Astrocyte of the spinal cord (primary cell): ENCODE measurements around the gene CBY1.

Experiments used
- DNase-seq: peaks from one replicate; pipeline ENCODE4 v3.0.0; 2011; ENCODE audit warnings: low read depth, low spot score
- H3K4me3 ChIP-seq: 2 replicates; pipeline ENCODE4 v1.5.1; 2011; ENCODE audit warnings: low read depth, mild to moderate bottlenecking, low read length, moderate library complexity
- in situ Hi-C: cut with HindIII; loops from 2 replicates; pipeline ENCODE4 v1.10.0; 2017; ENCODE audit warnings: low sequenced_read_pairs
- TF ChIP-seq, protein P1 (sequence below): IDR thresholded peaks from 2 replicates; pipeline ENCODE4 v1.5.1; 2012; ENCODE audit warnings: low read depth, mild to moderate bottlenecking, low read length, inconsistent platforms

CBY1 gene

DNA sequence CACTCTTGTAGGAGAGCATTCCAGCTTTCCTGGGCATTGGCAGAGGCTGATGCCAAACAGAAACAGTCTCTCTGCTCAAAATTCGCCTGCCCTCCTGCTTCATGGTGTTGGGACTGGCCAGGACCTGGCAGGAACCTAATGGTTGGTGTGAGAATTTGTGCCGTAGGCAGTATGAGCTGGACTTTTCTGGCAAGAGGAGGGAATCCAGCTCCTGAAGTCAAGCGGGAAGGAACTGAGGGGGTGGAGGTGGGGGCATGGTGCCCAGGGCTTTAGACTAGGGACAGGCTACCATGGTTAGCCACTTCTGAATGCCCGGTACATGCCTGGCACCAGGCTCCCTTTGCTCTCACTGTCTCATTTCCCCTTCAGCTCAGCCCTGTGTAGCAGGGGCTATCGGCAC is 18.4 kb downstream of the CBY1 start:
- TF ChIP-seq, protein P1, sequence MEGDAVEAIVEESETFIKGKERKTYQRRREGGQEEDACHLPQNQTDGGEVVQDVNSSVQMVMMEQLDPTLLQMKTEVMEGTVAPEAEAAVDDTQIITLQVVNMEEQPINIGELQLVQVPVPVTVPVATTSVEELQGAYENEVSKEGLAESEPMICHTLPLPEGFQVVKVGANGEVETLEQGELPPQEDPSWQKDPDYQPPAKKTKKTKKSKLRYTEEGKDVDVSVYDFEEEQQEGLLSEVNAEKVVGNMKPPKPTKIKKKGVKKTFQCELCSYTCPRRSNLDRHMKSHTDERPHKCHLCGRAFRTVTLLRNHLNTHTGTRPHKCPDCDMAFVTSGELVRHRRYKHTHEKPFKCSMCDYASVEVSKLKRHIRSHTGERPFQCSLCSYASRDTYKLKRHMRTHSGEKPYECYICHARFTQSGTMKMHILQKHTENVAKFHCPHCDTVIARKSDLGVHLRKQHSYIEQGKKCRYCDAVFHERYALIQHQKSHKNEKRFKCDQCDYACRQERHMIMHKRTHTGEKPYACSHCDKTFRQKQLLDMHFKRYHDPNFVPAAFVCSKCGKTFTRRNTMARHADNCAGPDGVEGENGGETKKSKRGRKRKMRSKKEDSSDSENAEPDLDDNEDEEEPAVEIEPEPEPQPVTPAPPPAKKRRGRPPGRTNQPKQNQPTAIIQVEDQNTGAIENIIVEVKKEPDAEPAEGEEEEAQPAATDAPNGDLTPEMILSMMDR: no peak
- H3K4me3 ChIP-seq: no peak overlapping the region
- in situ Hi-C loops: no loop called here
- no peak for DNase-seq

DNA sequence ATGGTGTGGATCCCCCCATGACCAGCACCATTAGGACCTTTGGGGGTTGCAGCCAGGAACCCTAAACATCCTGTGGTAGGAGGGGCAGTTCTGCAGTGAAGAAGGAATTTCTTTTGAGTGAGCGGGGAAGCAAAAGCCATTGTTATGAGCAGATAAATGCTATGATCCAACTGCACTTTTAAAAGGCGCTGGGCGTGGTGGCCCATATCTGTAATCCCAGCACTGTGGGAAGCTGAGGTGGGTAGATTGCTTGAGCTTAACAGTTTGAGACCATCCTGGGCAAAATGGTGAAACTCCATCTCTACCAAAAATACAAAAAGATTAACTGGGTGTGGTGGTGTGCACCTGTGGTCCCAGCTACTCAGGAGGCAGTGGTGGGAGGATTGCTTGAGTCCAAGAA is 19.4 kb downstream of the CBY1 start:
- no peak for DNase-seq
- no peak overlapping the region for H3K4me3 ChIP-seq
- in situ Hi-C loops: no loop called here
- TF ChIP-seq, protein P1: no peak

DNA sequence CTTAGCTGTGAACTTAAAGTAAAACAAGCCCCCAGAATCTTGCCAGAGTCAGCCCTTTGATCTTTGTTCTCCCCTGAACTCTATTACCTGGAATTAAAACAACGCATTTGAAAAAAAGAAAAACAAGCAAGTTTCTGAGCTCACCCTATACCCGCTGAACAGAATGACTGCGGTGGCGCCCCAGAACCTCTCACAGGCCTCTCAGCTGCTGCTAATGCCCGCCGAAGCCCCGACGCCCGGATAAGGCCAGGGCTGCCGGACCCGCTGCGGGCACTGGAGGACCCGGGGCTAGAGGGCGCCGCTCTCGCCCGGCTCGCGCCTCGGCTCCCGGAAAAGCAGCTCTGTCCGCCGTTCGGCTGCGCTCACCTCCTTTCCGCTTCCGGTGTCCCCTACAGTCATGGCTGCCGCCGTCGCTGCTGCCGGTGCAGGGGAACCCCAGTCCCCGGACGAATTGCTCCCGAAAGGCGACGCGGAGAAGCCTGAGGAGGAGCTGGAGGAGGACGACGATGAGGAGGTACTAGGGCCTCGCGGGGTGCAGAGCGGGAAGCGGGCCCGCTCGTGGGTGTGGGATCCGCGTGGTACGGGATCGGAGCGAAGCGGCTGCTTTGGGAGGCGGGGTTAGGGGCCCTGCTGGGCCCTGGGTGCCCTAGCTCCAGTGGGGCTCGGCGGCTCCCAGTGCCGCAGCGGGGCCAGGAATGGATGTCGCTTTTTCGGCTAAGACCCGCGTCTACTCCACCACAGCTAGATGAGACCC is 25.3 kb downstream of the CBY1 start, which contains the start of gene TOMM22:
TSS of gene TOMM22 (plus strand) at position 376 of the 754 bp plus-strand sequence. CDS start at position 398, 22 bp downstream.
- H3K4me3 ChIP-seq: peak within 1 kb of the TSS; percentile 72
- TF ChIP-seq, protein P1: peak; percentile 67
- DNase-seq: peak; percentile 86
- in situ Hi-C loops: no loop called here

DNA sequence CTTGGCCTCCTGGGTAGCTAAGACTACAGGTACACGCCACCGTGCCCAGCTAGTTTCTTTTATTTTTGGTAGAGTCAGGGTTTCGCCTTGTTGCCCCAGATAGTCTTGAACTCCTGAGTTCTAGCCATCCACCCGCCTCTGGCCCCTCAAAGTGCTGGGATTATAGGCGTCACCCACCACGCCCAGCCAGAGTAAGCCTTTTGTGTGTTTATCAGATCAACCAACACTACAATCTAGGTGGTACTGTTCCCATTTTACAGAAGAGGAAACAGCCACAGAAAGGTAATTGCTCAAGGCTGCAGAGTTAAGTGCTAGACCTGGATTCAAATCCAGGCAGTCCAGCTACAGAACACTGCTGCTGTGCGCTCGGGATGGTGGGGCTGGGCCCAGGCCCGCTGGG is 28.5 kb downstream of the CBY1 start:
- no peak overlapping the region for H3K4me3 ChIP-seq
- TF ChIP-seq, protein P1: no peak
- in situ Hi-C loops: no loop called here
- no peak for DNase-seq

DNA sequence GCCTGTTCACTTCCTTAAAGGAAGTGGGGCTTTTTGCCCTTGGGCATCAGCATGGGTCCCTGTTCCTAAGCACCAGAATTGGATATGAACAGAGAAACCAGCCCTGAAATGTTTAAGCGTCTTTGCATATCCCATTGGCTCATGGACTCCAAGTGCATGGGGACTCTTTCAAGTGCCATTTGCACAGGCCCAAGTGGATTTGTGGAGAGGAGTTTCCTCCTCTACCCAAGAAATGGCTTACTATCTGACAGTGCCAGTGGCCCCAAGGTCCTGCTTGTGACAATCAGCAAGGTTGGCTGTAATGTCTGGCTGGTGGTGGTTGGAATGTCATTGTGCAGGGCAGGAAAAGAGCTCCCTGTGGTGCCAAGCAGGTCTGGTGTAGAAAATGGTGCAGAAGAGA is 29.3 kb downstream of the CBY1 start:
- in situ Hi-C loops: no loop called here
- H3K4me3 ChIP-seq: no peak overlapping the region
- TF ChIP-seq, protein P1: no peak
- no peak for DNase-seq

DNA sequence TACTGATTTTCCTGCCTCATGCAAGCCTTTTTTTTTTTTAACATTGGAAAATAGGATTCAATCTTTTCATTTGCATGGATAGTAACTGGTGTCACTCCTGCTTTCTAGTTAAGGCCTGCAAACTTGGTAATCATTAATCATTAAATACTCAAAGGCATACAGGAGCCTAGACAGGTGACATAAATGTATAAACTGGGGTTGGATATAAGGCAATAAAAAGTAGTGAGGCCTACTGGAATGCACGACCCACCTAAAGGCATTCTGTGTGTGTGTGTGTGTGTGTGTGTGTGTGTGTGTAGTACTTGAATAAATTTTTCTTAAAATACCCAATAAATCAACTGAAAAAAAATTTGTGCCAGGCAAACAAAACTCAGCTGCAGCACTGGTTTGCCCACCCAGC is 33.2 kb downstream of the CBY1 start:
- in situ Hi-C loops: no loop called here
- no peak for DNase-seq
- TF ChIP-seq, protein P1: no peak
- no peak overlapping the region for H3K4me3 ChIP-seq

DNA sequence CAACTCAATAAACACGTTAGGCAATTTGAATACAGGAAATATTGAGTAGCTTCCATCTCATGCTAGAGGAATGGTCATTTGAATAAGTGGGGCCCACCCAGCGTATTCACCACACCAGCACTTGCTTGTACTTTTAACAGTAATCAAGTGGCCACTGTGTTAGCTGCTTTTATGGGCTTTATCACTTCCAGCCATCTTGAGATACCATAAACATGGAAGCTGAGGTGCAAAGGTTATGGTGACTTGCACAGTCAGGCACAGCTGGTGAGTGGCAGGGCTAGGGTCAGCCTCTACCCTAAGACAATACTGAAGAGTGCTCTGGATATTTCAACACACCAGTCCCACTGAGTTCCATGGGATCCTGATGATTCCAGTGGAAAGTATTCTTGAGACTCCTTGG is 37.6 kb downstream of the CBY1 start:
- no peak overlapping the region for H3K4me3 ChIP-seq
- TF ChIP-seq, protein P1: no peak
- no peak for DNase-seq
- in situ Hi-C loops: no loop called here
